ENCODE measurements around the gene GNAT3. TPM values are rescaled to one million over a fixed set of nuclear protein-coding genes. Genes with fewer than 3 reads are reported as not detected.

The GNAT3 gene
- total RNA-seq, 4 donors from 2014 or later, result not detected

DNA sequence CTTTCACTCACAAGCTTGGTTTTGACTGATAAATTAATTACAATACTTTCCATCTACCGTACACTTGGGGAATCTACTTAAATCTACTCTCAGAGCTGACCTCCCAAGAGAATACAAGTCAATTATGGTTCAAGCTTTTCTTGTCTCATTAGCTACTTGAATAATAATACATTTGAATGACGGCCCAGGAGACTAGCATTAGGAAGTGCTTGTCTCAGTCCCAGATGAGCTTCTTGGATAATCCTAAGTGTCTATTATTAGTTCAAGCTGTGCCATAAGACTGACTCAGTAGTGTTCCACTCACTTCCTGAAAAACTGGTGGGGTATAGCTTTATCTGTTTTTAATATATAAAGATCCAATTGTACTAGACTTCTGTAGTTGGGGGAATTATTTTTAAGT is 100.2 kb downstream of the GNAT3 start:
- H3K4me1 ChIP-seq, result peaks cover 0 to 1% (median 0%) of the 10 kb centered on the region in 3 donors
- H3K9me3 ChIP-seq, result no peaks in the 10 kb centered on the region
- 65 to 73% methylated on average over 2 of the region's 2 CpGs for WGBS, 2 donors (ENCODE audit: low coverage in 1 of 2)
- no peak overlapping the region for H3K4me3 ChIP-seq
- H3K27me3 ChIP-seq, result no peaks in the 10 kb centered on the region
- no peak overlapping the region for H3K27ac ChIP-seq
- TF ChIP-seq POLR2AphosphoS5 (IDR thresholded peaks at IDR 0.05) (no peak), EP300 (IDR thresholded peaks at IDR 0.05) (no peak), POLR2A (IDR thresholded peaks at IDR 0.05) (no peak)
- TF ChIP-seq, protein P1, sequence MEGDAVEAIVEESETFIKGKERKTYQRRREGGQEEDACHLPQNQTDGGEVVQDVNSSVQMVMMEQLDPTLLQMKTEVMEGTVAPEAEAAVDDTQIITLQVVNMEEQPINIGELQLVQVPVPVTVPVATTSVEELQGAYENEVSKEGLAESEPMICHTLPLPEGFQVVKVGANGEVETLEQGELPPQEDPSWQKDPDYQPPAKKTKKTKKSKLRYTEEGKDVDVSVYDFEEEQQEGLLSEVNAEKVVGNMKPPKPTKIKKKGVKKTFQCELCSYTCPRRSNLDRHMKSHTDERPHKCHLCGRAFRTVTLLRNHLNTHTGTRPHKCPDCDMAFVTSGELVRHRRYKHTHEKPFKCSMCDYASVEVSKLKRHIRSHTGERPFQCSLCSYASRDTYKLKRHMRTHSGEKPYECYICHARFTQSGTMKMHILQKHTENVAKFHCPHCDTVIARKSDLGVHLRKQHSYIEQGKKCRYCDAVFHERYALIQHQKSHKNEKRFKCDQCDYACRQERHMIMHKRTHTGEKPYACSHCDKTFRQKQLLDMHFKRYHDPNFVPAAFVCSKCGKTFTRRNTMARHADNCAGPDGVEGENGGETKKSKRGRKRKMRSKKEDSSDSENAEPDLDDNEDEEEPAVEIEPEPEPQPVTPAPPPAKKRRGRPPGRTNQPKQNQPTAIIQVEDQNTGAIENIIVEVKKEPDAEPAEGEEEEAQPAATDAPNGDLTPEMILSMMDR (IDR thresholded peaks at IDR 0.05), result no peak
- no peaks in the 10 kb centered on the region for H3K36me3 ChIP-seq
- ATAC-seq, result no peak

DNA sequence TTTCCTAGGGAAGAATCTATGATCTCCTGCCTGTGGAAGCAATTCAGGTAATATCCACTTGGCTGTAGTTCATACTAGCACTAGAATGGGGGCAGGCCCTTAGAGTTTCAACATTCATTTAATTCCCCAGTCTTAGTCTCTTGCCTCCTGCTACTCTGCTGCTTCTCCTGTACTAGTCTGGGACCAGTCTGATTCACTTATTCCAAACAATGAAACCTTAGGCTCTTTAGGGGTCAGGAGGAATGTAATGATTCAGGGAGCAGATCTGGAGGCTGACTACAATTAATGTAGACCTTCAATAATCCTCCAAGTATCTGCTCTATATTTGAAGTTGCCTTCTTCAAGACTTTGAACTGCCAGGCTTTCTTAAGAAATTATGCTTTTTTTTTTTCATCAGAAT is 101.8 kb downstream of the GNAT3 start:
- Histone ChIP-seq H3K4me3 (no peak overlapping the region), H3K36me3 (no peaks in the 10 kb centered on the region), H3K9me3 (no peaks in the 10 kb centered on the region), H3K27me3 (no peaks in the 10 kb centered on the region), H3K4me1 (no peaks in the 10 kb centered on the region), H3K27ac (no peak overlapping the region)
- TF ChIP-seq POLR2A (IDR thresholded peaks at IDR 0.05), result no peak
- TF ChIP-seq POLR2AphosphoS5 (IDR thresholded peaks at IDR 0.05), result no peak
- no peak for TF ChIP-seq EP300 (IDR thresholded peaks at IDR 0.05)
- TF ChIP-seq, protein P1 (IDR thresholded peaks at IDR 0.05), result no peak
- ATAC-seq, result no peak

Other genes with a start within 250 kb of the GNAT3 start
- gene CD36, start 126.6 kb upstream of the GNAT3 start, total RNA-seq, result 100 to 1,000 TPM in 1 of 4 donors, 10 to 100 TPM in 3; 52.9 to 284 (median 81.2) TPM